ENCODE measurements around the gene IRF2BPL.

Gene IRF2BPL

GRCh38 chr14:77055981-77056380 is 27.5 kb upstream of the IRF2BPL start:
- DNase-seq (ENCODE audit: low read depth, low spot score): no peak
- no peak overlapping the region for H3K27ac ChIP-seq

- no peak for DNase-seq (ENCODE audit: low read depth, low spot score)
- no peak overlapping the region for H3K27ac ChIP-seq
Measured at GRCh38 chr14:77055306-77055705, 26.8 kb upstream of the IRF2BPL start.

DNA sequence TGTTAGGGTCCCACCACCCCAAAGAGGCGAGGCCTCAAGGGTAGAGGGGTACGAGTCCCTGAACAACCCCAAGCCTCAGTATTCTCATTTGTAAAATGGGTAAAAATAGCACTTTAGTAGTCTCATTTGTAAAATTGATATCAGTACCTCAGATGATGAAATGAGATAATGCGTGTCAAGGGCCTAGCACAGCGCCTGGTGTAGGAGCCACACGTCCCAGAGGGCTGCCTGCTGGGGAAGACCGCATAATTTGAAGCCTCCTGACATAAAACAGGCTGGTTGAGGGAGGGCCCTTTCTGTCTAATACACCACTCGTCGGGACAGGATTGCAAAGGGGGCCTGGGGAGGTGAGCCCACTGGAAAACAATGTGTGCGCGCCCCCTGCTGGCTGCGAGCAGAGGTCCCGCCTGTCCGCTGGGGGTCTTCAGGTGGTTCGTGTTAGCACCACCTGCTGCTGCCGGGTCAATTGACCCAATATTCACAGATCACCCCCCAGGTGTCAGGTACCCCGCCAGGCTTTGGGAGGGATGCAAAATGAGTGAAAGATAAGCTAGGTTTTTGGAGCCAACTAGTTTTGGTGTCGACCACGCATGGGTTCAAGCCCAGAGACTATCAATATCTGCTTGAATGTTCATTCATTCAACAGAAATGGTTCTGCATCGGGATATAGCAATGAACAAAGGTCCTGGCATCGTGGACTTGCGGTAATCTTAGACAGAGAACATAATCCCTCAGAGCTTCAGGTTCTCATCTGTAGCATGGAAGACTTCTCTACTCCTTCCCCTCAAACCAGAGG is 24.7 kb upstream of the IRF2BPL start:
- peak overlapping the region; percentile 52 for H3K27ac ChIP-seq
- DNase-seq (ENCODE audit: low read depth, low spot score): no peak

GRCh38 chr14:77052281-77053044 is 24.0 kb upstream of the IRF2BPL start:
- H3K27ac ChIP-seq: peak overlapping the region; percentile 52
- no peak for DNase-seq (ENCODE audit: low read depth, low spot score)

- H3K27ac ChIP-seq: no peak overlapping the region
Measured at GRCh38 chr14:77051116-77051515, 22.6 kb upstream of the IRF2BPL start.

GRCh38 chr14:77046721-77047120 is 18.2 kb upstream of the IRF2BPL start:
- DNase-seq (ENCODE audit: low read depth, low spot score): no peak
- peak overlapping the region; percentile 84 for H3K27ac ChIP-seq

More at GRCh38 chr14:77051116-77051515, 22.6 kb upstream of the IRF2BPL start:
- no peak for DNase-seq (ENCODE audit: low read depth, low spot score)

DNA sequence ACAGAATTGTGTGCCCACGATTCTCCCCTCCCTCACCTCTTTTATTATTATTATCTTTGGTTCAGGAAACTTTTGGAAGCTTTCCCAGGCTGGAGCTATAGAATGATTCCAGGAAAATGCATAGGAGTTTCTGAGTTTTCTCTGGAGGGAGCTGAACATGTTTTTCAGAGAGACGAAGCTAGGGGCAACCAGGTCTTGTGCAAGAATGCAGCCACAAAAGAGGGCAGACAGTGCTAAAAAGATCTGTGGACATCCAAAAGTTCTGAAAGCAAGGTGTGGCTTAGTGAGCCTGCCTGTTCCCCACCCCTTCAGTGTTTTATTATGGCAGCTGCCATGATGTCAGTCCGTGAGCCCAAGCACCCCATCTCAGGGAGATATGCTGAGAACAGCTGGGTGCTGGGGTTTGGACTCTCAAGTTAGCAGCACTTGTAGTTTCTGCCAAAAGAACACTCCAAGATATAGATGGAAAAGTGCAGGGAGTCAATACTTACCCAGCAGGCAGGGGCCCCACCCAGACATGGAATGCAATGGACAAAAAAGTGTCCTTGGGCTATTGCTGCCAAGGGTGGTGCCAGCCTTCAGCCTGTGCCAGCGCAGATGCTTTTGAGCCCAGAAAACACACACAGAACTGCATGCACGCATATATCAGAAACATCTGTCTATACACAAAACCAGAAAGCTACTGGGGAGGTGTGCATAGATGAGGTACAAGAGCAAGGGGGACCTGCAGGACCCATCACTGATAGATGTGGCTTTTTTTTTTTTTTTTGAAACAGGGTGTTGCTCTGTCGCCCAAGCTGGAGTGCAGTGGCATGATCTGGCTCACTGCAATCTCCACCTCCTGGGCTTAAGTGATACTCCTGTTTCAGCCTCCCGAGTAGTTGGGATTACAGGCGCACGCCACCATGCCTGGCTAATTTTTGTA is 17.0 kb upstream of the IRF2BPL start:
- peak overlapping the region; percentile 84 for H3K27ac ChIP-seq
- DNase-seq (ENCODE audit: low read depth, low spot score): no peak

DNA sequence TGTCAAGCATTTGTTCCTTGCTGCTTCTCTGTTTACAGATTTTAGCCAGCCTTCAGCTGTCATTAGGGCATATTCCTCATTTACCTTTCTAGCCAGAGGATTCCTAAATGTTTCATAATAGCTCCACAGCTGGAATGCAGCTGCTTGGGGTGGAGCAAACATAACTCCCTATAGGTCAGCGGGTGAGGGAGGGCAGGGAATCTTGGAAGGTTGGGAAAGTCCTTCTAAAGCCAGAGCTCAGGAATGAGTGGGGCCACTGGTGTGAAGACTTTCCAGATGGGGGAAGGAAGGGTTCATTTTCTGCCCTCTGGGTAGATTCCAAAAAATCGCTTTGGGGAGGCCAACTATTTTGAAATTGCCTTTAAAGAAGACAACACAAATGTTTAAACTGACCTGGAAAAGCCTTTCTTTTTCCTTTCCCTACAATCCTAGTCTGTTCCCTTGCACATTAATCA is 16.3 kb upstream of the IRF2BPL start:
- peak overlapping the region; percentile 84 for H3K27ac ChIP-seq
- DNase-seq (ENCODE audit: low read depth, low spot score): no peak

- DNase-seq (ENCODE audit: low read depth, low spot score): no peak
- H3K27ac ChIP-seq: peak overlapping the region; percentile 84
Measured at GRCh38 chr14:77043984-77044485, 15.5 kb upstream of the IRF2BPL start.

- H3K27ac ChIP-seq: peak overlapping the region; percentile 84
Measured at GRCh38 chr14:77043177-77043983, 14.9 kb upstream of the IRF2BPL start.

DNA sequence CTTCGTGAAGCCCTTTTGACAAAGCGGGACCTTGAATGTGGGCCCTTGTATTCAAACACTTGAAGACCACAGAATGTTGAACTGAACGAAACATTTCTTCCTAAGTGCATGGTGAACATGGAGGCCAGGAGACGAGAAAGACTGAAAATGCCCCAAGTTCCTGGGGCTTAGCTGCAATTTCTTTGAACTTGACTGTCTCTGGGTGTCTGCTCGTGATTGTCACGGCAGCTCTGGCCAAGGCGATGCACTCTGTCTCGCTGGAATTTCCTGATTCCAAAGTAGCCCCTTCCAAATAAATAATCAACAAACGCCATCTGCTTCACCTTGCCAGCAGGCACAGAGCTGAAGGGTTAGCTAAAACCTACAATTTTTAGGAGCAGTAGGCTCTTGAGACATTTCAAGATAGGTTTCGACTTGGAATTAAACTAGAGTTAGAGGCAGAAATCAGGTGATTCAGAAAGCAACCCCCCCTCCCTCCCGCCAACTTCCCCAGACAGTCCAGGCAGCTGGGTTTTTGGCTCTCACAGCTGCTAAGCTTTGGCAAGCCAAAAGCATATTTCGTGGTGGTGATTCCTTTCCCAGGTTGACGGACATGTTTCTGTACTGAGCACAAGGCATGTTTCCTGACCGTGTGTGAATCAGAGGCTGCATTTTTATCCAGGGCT is 13.5 kb upstream of the IRF2BPL start:
- H3K27ac ChIP-seq: peak overlapping the region; percentile 84
- DNase-seq (ENCODE audit: low read depth, low spot score): no peak

More at GRCh38 chr14:77043177-77043983, 14.9 kb upstream of the IRF2BPL start:
- no peak for DNase-seq (ENCODE audit: low read depth, low spot score)

- DNase-seq (ENCODE audit: low read depth, low spot score): no peak
- peak overlapping the region; percentile 84 for H3K27ac ChIP-seq
Measured at GRCh38 chr14:77040741-77041653, 12.5 kb upstream of the IRF2BPL start.

DNA sequence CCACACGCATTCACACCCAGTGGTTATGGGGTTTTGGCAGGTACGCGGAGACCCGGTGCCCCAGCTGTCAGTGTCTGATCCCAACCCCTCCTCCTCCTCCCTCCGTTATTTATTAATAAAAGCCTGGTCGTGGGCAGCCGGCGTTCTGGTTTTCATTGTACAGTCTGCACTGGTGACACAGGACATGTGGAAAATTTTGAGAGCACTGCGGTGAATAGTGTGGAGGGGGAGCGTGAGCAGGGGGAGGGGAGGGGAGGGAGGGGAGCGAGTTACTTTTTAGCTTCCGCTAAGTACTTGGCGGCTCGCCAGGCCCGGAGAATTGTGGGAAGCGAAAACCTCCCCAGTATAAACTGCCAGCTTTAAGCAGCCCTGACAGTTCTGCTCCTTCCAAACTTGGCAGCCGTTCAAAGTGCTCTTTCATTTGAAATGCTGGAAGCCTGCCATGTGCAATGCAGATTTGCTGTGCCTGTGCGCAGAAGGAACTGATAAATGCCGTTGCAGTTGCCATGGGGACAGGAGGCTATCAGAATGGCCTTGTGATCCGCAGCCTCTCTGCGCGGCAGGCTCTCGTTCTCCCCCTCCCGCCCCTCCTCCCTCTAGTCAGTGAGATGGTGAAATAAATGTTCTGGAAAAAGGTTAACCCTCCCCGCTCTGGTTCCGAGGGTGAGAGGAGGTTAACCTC is 11.7 kb upstream of the IRF2BPL start:
- peak overlapping the region; percentile 84 for H3K27ac ChIP-seq
- DNase-seq (ENCODE audit: low read depth, low spot score): peak; percentile 75

DNA sequence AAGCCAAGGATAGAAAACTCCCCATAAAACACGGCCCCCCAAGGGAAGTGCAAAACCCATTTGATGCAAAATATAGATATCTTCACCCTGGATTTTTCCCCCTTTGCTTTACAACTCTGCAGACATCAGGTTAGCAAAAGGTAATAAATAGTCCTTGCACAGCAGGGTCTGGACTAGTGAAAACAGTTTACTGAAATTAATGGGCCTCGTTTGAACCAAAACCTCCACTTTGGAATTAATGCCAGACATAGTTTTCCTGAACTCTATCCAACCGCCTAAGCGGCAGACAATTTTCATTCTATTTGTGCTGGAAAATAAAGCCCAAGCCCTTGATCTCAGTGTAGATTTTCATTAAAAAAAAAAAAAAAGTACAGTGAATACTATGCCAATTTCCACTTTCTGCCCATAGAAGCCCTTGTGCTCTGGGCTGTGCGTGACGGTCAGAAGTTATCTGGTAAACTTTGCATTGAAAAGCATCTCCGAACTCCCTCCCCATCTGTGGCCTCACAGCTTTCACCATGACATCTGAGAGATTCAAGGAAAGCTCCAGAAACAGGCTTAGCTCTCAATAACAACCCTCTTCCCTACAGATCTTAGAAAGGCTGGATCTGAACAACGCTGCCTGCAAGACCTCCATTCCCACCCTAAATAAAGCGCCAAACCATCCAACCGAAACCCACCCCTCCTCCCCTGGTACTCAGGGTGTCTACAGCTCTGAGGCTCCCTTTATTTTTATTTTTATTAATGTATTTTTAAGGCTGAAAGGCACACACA is 11.0 kb upstream of the IRF2BPL start:
- DNase-seq (ENCODE audit: low read depth, low spot score): no peak
- peak overlapping the region; percentile 84 for H3K27ac ChIP-seq

- H3K27ac ChIP-seq: peak overlapping the region; percentile 84
- DNase-seq (ENCODE audit: low read depth, low spot score): no peak
Measured at GRCh38 chr14:77037938-77038568, 9.5 kb upstream of the IRF2BPL start.
